Measurements from ENCODE around the gene BUD13.

GRCh38 chr11:116804001-116804400 lies 31.2 kb upstream of the BUD13 start:
- TF ChIP-seq POLR2AphosphoS5 (IDR thresholded peaks at IDR 0.05): no peak
- TF ChIP-seq CTCF (IDR thresholded peaks at IDR 0.05 in 8 of 11, conservative IDR thresholded peaks at IDR 0.05 in 3 of 11): no peak
